GM18498 (cell line): ENCODE measurements around the gene BCL7C.
"Not testable (repeated sequence)": the region's sequence is repeated elsewhere in the genome, so short reads cannot be mapped to it uniquely, and the experiment has no call there.

Experiments used
- ATAC-seq: cut with Tn5 transposase; IDR thresholded peaks from one replicate; pipeline ENCODE4 v1.9.1; 2021; ENCODE audit warnings: mild to moderate bottlenecking, moderate library complexity; ENCODE audit not compliant: unreplicated experiment

BCL7C gene

DNA sequence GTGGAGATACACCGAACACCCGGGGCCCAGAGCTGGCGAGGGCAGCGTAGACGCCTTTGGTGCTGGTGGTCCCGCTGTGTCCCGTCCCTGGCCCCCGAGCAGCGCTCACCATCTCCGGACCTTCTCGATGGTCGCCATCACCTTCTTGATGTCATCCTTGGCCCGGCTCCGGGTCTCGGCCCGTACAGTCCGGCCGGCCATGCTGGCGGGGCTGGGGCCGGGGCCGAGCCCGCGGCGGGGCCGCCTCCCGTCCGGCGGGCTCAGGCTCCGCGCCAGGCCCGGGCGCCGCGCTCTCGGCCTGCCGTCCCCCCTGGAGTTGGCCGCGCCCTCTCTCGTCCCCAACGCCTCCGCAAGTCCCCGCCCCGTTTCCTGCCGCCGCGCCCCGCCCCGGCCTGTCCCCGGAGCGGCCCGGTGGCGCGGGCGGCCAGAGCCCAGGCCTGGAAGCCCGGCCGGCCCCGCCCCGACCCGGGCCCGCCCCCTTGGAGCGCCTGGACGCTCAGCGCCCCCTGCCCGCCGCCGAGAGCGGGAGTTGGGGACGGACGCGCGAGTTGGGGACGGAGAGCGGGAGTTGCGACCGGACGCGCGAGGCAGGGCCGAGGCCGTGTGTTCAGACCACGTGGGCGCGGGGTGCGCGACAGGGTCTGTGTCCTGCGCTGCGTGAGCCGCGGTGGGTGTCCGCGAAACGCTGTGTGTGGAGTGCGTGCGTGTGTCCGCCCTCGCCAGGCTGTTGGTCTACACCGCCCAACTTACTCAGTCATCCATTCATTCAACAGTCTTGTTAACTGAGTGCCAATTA lies at the start of gene BCL7C:
Gene BCL7C, minus strand, starts transcription at position 334 of the 796 bp plus-strand sequence. Its CDS starts 133 bp downstream, at position 201.
- ATAC-seq, result peak; percentile 84

- ATAC-seq, result no peak
These were observed 48.5 kb upstream of the BCL7C start for GRCh38 chr16:30942426-30942806.

GRCh38 chr16:30941600-30942425 lies 47.9 kb upstream of the BCL7C start:
- ATAC-seq, result peak; percentile 85

GRCh38 chr16:30939571-30939970 lies 45.7 kb upstream of the BCL7C start:
- not testable (repeated sequence) for ATAC-seq

DNA sequence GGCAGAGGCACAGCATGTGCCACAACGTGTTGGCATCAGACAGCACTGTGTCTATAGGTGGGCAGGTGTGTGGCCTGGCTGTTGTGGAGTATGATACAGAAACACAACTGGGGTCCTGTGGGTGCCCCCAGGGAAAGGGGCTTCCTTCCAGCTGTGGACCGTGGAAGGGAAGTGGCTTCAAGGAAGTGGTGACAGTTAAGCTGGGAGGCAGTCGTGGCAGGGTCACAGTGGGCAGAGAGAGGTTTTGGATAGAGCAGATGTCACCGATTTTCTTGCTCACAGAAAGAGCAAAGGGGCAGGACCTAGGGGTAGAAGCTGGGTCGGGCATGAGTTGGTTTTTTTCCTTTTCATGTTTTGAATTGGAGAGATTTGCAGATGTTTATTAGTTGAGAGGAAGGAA lies 43.8 kb upstream of the BCL7C start:
- no peak for ATAC-seq

- no peak for ATAC-seq
These were observed 41.1 kb upstream of the BCL7C start for GRCh38 chr16:30934827-30935557.

DNA sequence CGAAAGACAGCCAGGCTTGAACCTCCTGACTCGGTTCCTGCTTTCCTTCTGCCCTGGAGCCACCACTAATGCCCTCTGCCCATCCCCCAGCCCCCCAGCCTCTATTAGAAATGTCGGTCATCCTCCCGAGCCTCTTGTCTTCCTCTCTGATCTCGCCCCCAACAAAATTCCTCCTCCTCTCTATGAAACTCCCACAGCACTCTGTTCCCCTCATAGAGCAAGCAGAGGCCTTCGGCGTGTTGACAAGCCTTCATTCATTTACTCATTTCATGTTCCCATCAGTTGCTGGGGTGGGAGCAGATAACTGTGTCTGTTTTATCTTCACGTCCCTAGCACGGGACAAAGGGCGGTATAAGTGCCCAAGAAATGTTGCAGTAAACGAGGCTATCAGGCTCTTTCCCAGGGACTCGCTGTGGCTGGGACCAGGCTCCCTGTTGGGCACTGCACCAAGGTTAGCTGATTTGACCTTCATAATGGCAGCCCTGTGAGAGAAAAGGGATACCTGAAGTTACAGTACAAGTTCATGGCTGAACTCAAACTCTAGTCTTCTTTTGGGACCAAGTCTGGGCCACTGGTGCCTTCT lies 37.3 kb upstream of the BCL7C start:
- no peak for ATAC-seq

DNA sequence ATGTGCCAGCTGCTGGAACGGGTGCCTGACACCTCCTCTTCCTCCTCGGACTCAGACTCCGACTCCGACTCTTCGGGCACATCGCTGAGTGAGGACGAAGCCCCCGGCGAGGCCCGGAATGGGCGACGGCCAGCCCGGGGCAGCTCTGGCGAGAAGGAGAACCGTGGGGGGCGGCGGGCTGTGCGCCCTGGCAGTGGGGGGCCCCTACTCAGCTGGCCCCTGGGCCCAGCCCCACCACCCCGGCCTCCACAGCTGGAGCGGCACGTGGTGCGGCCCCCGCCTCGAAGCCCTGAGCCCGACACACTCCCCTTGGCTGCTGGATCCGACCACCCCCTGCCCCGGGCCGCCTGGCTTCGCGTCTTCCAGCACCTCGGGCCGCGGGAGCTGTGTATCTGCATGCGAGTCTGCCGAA lies 36.3 kb upstream of the BCL7C start:
- ATAC-seq, result no peak

- ATAC-seq, result no peak
These were observed 35.3 kb upstream of the BCL7C start for GRCh38 chr16:30929167-30929566.

GRCh38 chr16:30928390-30928789 lies 34.5 kb upstream of the BCL7C start:
- ATAC-seq, result no peak

DNA sequence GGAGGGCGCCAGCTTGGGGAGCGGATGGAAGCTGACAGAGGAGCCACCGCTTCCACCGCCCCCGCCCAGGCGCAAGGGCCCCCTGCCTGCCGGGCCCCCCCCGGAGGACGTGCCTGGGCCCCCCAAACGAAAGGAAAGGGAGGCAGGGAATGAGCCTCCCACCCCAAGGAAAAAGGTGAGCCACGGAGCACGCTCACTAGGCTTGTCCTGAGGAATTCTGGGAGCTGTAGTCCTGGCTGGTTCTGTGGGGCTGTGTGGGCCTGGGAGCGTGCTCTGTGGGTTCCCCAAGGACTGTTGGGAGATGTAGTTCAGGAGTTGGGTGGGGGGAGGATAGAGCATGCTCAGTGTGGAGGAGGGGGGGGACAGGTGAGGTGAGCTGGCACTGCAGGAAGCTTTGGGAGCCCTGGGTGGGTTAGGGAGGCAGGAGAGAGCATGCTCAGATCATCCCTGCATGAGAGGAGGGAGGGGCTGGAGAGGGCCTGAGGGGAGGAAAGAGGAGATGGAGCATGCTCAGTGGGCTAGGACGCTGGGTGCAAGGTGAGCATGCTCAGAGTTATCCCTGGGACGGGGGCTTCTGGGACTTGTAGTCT lies 34.0 kb upstream of the BCL7C start:
- ATAC-seq, result no peak

- no peak for ATAC-seq
These were observed 33.3 kb upstream of the BCL7C start for GRCh38 chr16:30926937-30927788.

DNA sequence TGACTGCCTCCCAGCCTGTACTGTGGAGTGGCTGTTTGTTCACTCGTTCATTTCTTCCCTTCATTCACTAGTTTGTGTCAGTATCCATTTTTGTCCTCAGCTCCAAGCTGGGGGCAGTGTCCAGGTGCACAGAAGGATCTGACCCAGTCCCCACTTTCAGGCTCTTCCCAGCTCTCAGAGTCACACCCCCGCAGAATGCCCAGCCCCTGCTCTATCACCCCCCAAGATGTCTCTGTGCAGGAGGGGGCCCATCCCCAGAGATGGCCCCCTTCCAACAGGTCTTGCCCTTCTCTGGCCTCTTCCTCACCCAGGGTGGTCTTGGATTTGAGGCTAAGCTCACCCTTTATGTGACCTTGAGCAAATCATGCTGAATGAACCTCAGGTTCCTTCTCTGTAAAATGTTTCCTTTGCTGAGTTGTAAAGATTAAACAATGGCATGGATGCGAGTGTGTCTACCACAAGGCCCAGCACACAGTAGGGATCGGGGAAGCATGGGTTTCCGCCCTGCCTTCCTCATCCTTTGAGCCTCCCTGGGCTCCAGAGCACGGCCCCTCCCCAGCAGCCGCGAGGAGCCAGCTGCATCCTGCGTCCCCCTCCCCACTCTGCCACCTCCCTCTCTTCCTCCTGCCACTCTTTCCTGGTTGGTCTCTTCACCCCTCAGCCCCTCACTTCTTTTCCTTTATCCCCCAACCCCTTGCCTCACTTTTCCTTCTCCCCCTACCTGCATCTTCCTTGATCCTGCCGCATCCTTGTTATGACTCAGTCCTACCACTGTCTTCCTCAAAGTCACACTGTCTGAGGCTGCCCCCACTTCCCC lies 32.3 kb upstream of the BCL7C start:
- no peak for ATAC-seq

- no peak for ATAC-seq
These were observed 31.7 kb upstream of the BCL7C start for GRCh38 chr16:30925632-30925987.

GRCh38 chr16:30924913-30925631 lies 31.2 kb upstream of the BCL7C start:
- no peak for ATAC-seq

GRCh38 chr16:30924076-30924912 lies 30.4 kb upstream of the BCL7C start:
- no peak for ATAC-seq

GRCh38 chr16:30923554-30924075 lies 29.7 kb upstream of the BCL7C start, which contains the start of gene FBXL19:
Gene FBXL19 (plus strand): TSS chr16:30923572. CDS start chr16:30925755, 2,183 bp downstream.
- ATAC-seq, result no peak
